Suprapubic skin (tissue), 4 donors: ENCODE results near the gene ABCC1. TPM values are rescaled to one million over a fixed set of nuclear protein-coding genes. Genes with fewer than 3 reads are reported as not detected.

Experiments used
- DNase-seq, 2 donors: peaks; one replicate each; pipeline ENCODE4 v3.0.0-alpha.2; 2019; ENCODE audit warnings: low spot score in 2 of 2
- H3K27ac ChIP-seq: fragments of 200-600 bp; sonication (generic); one replicate; pipeline ENCODE4 v1.5.1; 2019
- H3K27me3 ChIP-seq: fragments of 200-600 bp; sonication (generic); one replicate; pipeline ENCODE4 v1.5.1; 2019
- H3K36me3 ChIP-seq: fragments of 200-600 bp; sonication (generic); one replicate; pipeline ENCODE4 v1.5.1; 2019
- H3K4me1 ChIP-seq: fragments of 200-600 bp; sonication (generic); one replicate; pipeline ENCODE4 v1.5.1; 2019
- H3K4me3 ChIP-seq: fragments of 200-600 bp; sonication (generic); one replicate; pipeline ENCODE4 v1.5.1; 2019; ENCODE audit warnings: mild to moderate bottlenecking
- H3K9me3 ChIP-seq: fragments of 200-600 bp; sonication (generic); one replicate; pipeline ENCODE4 v1.5.1; 2019
- CTCF ChIP-seq, 2 donors: fragments of 200-600 bp in 1 of 2; fragments of 450-650 bp in 1 of 2; sonication (generic) in 1 of 2; IDR thresholded peaks; one replicate each; pipeline ENCODE4 v1.5.1; 2016 to 2019; ENCODE audit warnings: antibody characterized with exemption in 2 of 2, mild to moderate bottlenecking in 1 of 2, moderate library complexity in 1 of 2
- EP300 ChIP-seq: sonication (generic); formaldehyde crosslinking; IDR thresholded peaks from one replicate; pipeline ENCODE4 v1.6.1; 2017; ENCODE audit warnings: antibody characterized with exemption
- POLR2A ChIP-seq, 2 donors: fragments of 450-650 bp; IDR thresholded peaks; one replicate each; pipeline ENCODE4 v1.6.1; 2017; ENCODE audit warnings: antibody characterized with exemption in 2 of 2, mild to moderate bottlenecking in 2 of 2, moderate library complexity in 2 of 2
- POLR2AphosphoS5 ChIP-seq, 3 donors: sonication (generic); formaldehyde crosslinking; IDR thresholded peaks; one replicate each; pipeline ENCODE4 v1.6.1; 2017; ENCODE audit warnings: antibody characterized with exemption in 3 of 3
- WGBS: methylation state at CpG from one replicate; pipeline ENCODE4 v1.1.5; 2018; 5-methylcytosine and 5-hydroxymethylcytosine counted together
- total RNA-seq, 4 donors: library from RNA; depleted of rRNA; stranded (reverse); fragments of >200 nt; gene quantifications; one replicate each; pipeline ENCODE4 v1.1.0, GENCODE V29; 2016

The ABCC1 gene
- total RNA-seq, 4 donors from 2014 or later = 22.1 to 37.4 (median 27.2) TPM

GRCh38 chr16:16121185-16121727 lies 171.8 kb downstream of the ABCC1 start:
- peaks cover 77% of the 10 kb centered on the region for H3K36me3 ChIP-seq
- H3K4me1 ChIP-seq = no peaks in the 10 kb centered on the region
- H3K9me3 ChIP-seq = no peaks in the 10 kb centered on the region
- TF ChIP-seq POLR2A (IDR thresholded peaks at IDR 0.05) = no peak
- TF ChIP-seq POLR2AphosphoS5 (IDR thresholded peaks at IDR 0.05) = no peak
- no peak for TF ChIP-seq EP300
- no peak for TF ChIP-seq CTCF (IDR thresholded peaks at IDR 0.05)
- H3K27ac ChIP-seq = no peak overlapping the region
- no peaks in the 10 kb centered on the region for H3K27me3 ChIP-seq
- no peak for DNase-seq
- H3K4me3 ChIP-seq = no peak overlapping the region
- WGBS = 84% methylated on average over 6 of the region's 6 CpGs

- TF ChIP-seq POLR2AphosphoS5 (IDR thresholded peaks at IDR 0.05) (no peak), CTCF (IDR thresholded peaks at IDR 0.05) (no peak), EP300 (no peak), POLR2A (IDR thresholded peaks at IDR 0.05) (no peak)
- H3K4me3 ChIP-seq = no peak overlapping the region
- H3K27ac ChIP-seq = no peak overlapping the region
- H3K36me3 ChIP-seq = peaks cover 72% of the 10 kb centered on the region
- WGBS = 90% methylated on average over 12 of the region's 12 CpGs
- no peaks in the 10 kb centered on the region for H3K9me3 ChIP-seq
- no peak for DNase-seq
- no peaks in the 10 kb centered on the region for H3K4me1 ChIP-seq
- H3K27me3 ChIP-seq = no peaks in the 10 kb centered on the region
These were observed 172.8 kb downstream of the ABCC1 start for GRCh38 chr16:16122264-16122663.

- Histone ChIP-seq H3K9me3 (no peaks in the 10 kb centered on the region), H3K36me3 (peaks cover 67% of the 10 kb centered on the region), H3K27ac (no peak overlapping the region), H3K4me1 (no peaks in the 10 kb centered on the region), H3K4me3 (no peak overlapping the region), H3K27me3 (no peaks in the 10 kb centered on the region)
- no peak for DNase-seq
- TF ChIP-seq POLR2A (IDR thresholded peaks at IDR 0.05) (no peak), POLR2AphosphoS5 (IDR thresholded peaks at IDR 0.05) (no peak), EP300 (no peak), CTCF (IDR thresholded peaks at IDR 0.05) (no peak)
- WGBS = 93% methylated on average over 6 of the region's 10 CpGs
These were observed 175.0 kb downstream of the ABCC1 start for GRCh38 chr16:16124438-16124837.

GRCh38 chr16:16124974-16125373 lies 175.6 kb downstream of the ABCC1 start:
- Histone ChIP-seq H3K4me3 (no peak overlapping the region), H3K27me3 (no peaks in the 10 kb centered on the region), H3K4me1 (no peaks in the 10 kb centered on the region), H3K9me3 (no peaks in the 10 kb centered on the region), H3K27ac (no peak overlapping the region), H3K36me3 (peaks cover 71% of the 10 kb centered on the region)
- 97% methylated on average over 3 of the region's 3 CpGs for WGBS
- no peak for DNase-seq
- TF ChIP-seq POLR2A (IDR thresholded peaks at IDR 0.05) = no peak
- TF ChIP-seq POLR2AphosphoS5 (IDR thresholded peaks at IDR 0.05) = no peak
- TF ChIP-seq EP300 = no peak
- TF ChIP-seq CTCF (IDR thresholded peaks at IDR 0.05) = no peak

- Histone ChIP-seq H3K27me3 (no peaks in the 10 kb centered on the region), H3K27ac (no peak overlapping the region), H3K4me1 (no peaks in the 10 kb centered on the region), H3K36me3 (peaks cover 68% of the 10 kb centered on the region), H3K4me3 (no peak overlapping the region), H3K9me3 (no peaks in the 10 kb centered on the region)
- TF ChIP-seq POLR2AphosphoS5 (IDR thresholded peaks at IDR 0.05) = no peak
- no peak for TF ChIP-seq CTCF (IDR thresholded peaks at IDR 0.05)
- no peak for TF ChIP-seq EP300
- no peak for TF ChIP-seq POLR2A (IDR thresholded peaks at IDR 0.05)
- 86% methylated on average over 10 of the region's 10 CpGs for WGBS
- no peak for DNase-seq
These were observed 177.5 kb downstream of the ABCC1 start for GRCh38 chr16:16126896-16127295.
